Glutamatergic neuron (in vitro differentiated cells): ENCODE measurements around the gene EIF4G1. TPM values are rescaled to one million over a fixed set of nuclear protein-coding genes. Genes with fewer than 3 reads are reported as not detected.

ENCODE experiments used
- DNase-seq: peaks from one replicate; pipeline ENCODE4 v3.0.0; 2022
- H3K27ac Mint-ChIP-seq: one replicate; pipeline ENCODE4 v1.8.0; 2020; ENCODE audit warnings: mild to moderate bottlenecking, mixed read lengths, inconsistent platforms; ENCODE audit not compliant: unreplicated experiment
- H3K27me3 Mint-ChIP-seq: one replicate; pipeline ENCODE4 v1.8.0; 2020; ENCODE audit warnings: mild to moderate bottlenecking, moderate library complexity, mixed read lengths, inconsistent platforms; ENCODE audit not compliant: unreplicated experiment
- H3K36me3 Mint-ChIP-seq: one replicate; pipeline ENCODE4 v1.8.0; 2020; ENCODE audit warnings: mild to moderate bottlenecking, mixed read lengths, inconsistent platforms; ENCODE audit not compliant: unreplicated experiment
- H3K4me1 Mint-ChIP-seq: one replicate; pipeline ENCODE4 v1.8.0; 2020; ENCODE audit warnings: mild to moderate bottlenecking, low read depth, mixed read lengths, inconsistent platforms; ENCODE audit not compliant: unreplicated experiment
- H3K4me3 Mint-ChIP-seq: one replicate; pipeline ENCODE4 v1.8.0; 2020; ENCODE audit warnings: mild to moderate bottlenecking, mixed read lengths, inconsistent platforms; ENCODE audit not compliant: unreplicated experiment
- H3K9me3 Mint-ChIP-seq: one replicate; pipeline ENCODE4 v1.8.0; 2020; ENCODE audit warnings: mild to moderate bottlenecking, moderate library complexity, mixed read lengths, inconsistent platforms; ENCODE audit not compliant: unreplicated experiment
- CTCF ChIP-seq: fragments of 200-600 bp; sonication (generic); IDR thresholded peaks from one replicate; pipeline ENCODE4 v1.5.0; 2021; ENCODE audit not compliant: partially characterized antibody, unreplicated experiment
- total RNA-seq: library from RNA; stranded (reverse); fragmentation: NEBNext Ultra II Directional; extraction: Animal tissue kit (Norgen Biotek cat#: 25700); gene quantifications from one replicate; pipeline ENCODE4 v1.2.1, GENCODE V29; 2021; ENCODE audit not compliant: unreplicated experiment

Gene EIF4G1
- total RNA-seq, 1 donor from 2014 or later, result 346 TPM

GRCh38 chr3:184346480-184347190 lies 32.2 kb downstream of the EIF4G1 start:
- no peaks in the 10 kb centered on the region for H3K36me3 Mint-ChIP-seq
- TF ChIP-seq CTCF, result no peak
- H3K27me3 Mint-ChIP-seq, result peaks cover 9% of the 10 kb centered on the region
- H3K4me3 Mint-ChIP-seq, result no peak overlapping the region
- peaks cover 7% of the 10 kb centered on the region for H3K9me3 Mint-ChIP-seq
- DNase-seq, result no peak
- H3K4me1 Mint-ChIP-seq, result peaks cover 13% of the 10 kb centered on the region
- peak overlapping the region; percentile 69 for H3K27ac Mint-ChIP-seq

GRCh38 chr3:184347321-184348056 lies 33.1 kb downstream of the EIF4G1 start:
- H3K36me3 Mint-ChIP-seq, result no peaks in the 10 kb centered on the region
- H3K4me1 Mint-ChIP-seq, result peaks cover 15% of the 10 kb centered on the region
- no peak for DNase-seq
- peaks cover 7% of the 10 kb centered on the region for H3K9me3 Mint-ChIP-seq
- no peak overlapping the region for H3K4me3 Mint-ChIP-seq
- peaks cover 9% of the 10 kb centered on the region for H3K27me3 Mint-ChIP-seq
- no peak for TF ChIP-seq CTCF
- H3K27ac Mint-ChIP-seq, result no peak overlapping the region

- H3K4me3 Mint-ChIP-seq, result no peak overlapping the region
- peaks cover 9% of the 10 kb centered on the region for H3K27me3 Mint-ChIP-seq
- no peak for TF ChIP-seq CTCF
- DNase-seq, result no peak
- H3K9me3 Mint-ChIP-seq, result peaks cover 7% of the 10 kb centered on the region
- H3K27ac Mint-ChIP-seq, result no peak overlapping the region
- peaks cover 15% of the 10 kb centered on the region for H3K4me1 Mint-ChIP-seq
- no peaks in the 10 kb centered on the region for H3K36me3 Mint-ChIP-seq
These were observed 33.6 kb downstream of the EIF4G1 start for GRCh38 chr3:184348057-184348382.

DNA sequence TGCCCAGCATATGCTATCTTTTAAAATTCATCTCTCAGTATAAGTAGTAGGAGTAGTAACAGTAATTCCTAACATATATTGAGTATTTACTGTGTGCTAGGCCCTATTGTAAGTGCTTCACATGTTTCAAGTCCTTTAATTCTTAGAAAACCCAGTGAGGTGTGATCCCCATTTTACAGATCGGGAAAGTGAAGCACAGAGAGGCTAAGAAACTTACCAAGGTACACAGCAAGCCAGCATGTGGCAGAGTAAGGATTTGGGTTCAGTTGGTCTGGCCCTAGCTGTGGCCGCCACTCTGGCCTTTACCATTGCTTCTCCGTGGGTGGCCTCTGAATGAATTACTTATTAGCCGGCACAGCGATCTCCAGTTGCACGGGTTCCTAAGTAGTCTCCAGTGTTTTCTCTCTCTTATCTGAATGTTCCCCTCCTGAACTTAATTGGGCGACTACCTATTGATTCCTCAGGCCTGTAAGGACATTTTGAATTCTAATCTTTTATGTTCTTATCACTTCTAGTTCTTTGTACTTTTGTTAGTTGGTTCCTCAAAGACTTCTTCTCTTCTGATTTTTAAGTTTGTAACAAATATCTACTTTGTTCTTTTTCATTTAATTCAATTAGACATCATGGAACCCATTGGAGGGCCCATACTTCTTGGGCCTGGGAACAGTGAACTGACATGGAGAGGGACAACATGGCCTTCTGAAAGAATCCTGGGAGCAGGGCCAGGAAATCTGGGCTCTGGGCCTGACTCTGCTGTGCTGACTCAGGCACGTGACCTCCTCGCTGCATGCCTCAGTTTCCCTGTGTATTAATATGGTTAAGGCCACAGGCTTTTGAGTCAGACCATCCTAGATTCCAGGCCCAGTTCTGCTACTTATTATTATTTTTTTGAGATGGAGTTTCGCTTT lies 35.4 kb downstream of the EIF4G1 start:
- Mint-ChIP-seq H3K27ac (no peak overlapping the region), H3K9me3 (peaks cover 7% of the 10 kb centered on the region)

More for the DNA sequence above, 35.4 kb downstream of the EIF4G1 start:
- Mint-ChIP-seq H3K4me3 (no peak overlapping the region), H3K4me1 (peaks cover 15% of the 10 kb centered on the region), H3K36me3 (no peaks in the 10 kb centered on the region), H3K27me3 (peaks cover 9% of the 10 kb centered on the region)
- no peak for DNase-seq
- no peak for TF ChIP-seq CTCF
